Keratinocyte (primary cell): ENCODE data around the gene CXCR6. TPM values are rescaled to one million over a fixed set of nuclear protein-coding genes. Genes with fewer than 3 reads are reported as not detected.

Experiments used
- DNase-seq: peaks from one replicate; pipeline ENCODE4 v3.0.0-alpha.2; 2011; ENCODE audit warnings: low read depth, missing footprints, low spot score
- FAIRE-seq: peaks from 2 replicates; lab custom pipeline; 2011; peaks lifted over from hg19 to GRCh38; lab: Jason Lieb, UNC
- H2AFZ ChIP-seq: 2 replicates; pipeline ENCODE4 v1.6.0; 2012; ENCODE audit warnings: low read length, control low read depth, inconsistent platforms; ENCODE audit not compliant: control insufficient read depth
- H3K27ac ChIP-seq: 2 replicates; pipeline ENCODE4 v1.5.1; 2011; ENCODE audit warnings: low read length; ENCODE audit not compliant: control insufficient read depth, insufficient read depth
- H3K27me3 ChIP-seq: 3 replicates; pipeline ENCODE4 v1.6.0; 2011; ENCODE audit warnings: low read length; ENCODE audit not compliant: control insufficient read depth, insufficient read depth; ENCODE audit errors: extremely low read depth
- H3K36me3 ChIP-seq, 2 experiments: 2 replicates in 1 of 2; 3 replicates in 1 of 2; pipeline ENCODE4 v1.5.1; 2011; ENCODE audit warnings: low read length in 2 of 2, mild to moderate bottlenecking in 1 of 2; ENCODE audit not compliant: control insufficient read depth in 2 of 2, insufficient read depth in 2 of 2; ENCODE audit errors: extremely low read depth in 1 of 2
- H3K4me1 ChIP-seq: 3 replicates; pipeline ENCODE4 v1.5.1; 2011; ENCODE audit warnings: low read length; ENCODE audit not compliant: control insufficient read depth, insufficient read depth; ENCODE audit errors: extremely low read depth
- H3K4me2 ChIP-seq: 3 replicates; pipeline ENCODE4 v1.6.0; 2011; ENCODE audit warnings: low read depth, low read length; ENCODE audit not compliant: control insufficient read depth, insufficient read depth; ENCODE audit errors: extremely low read depth
- H3K4me3 ChIP-seq, 3 experiments: fragments of 200-600 bp in 1 of 3; sonication (generic) in 1 of 3; 2 replicates in 2 of 3; 3 replicates in 1 of 3; pipeline ENCODE4 v1.5.1; 2011 to 2016; ENCODE audit warnings: low read length in 3 of 3, mild to moderate bottlenecking in 3 of 3, control low read depth in 2 of 3, inconsistent platforms in 1 of 3, low read depth in 1 of 3, mixed read lengths in 1 of 3, mixed run types in 1 of 3, moderate library complexity in 1 of 3; ENCODE audit not compliant: control insufficient read depth in 2 of 3, insufficient read depth in 2 of 3; ENCODE audit errors: extremely low read depth in 1 of 3
- H3K79me2 ChIP-seq: 2 replicates; pipeline ENCODE4 v1.6.0; 2012; ENCODE audit warnings: low read length; ENCODE audit not compliant: control insufficient read depth, insufficient read depth
- H3K9ac ChIP-seq: 3 replicates; pipeline ENCODE4 v1.6.0; 2011; ENCODE audit warnings: low read length; ENCODE audit not compliant: control insufficient read depth, insufficient read depth; ENCODE audit errors: extremely low read depth
- H3K9me1 ChIP-seq: 3 replicates; pipeline ENCODE4 v1.6.0; 2011; ENCODE audit warnings: low read length; ENCODE audit not compliant: control insufficient read depth, insufficient read depth; ENCODE audit errors: extremely low read depth
- H3K9me3 ChIP-seq: 2 replicates; pipeline ENCODE4 v1.5.1; 2012; ENCODE audit warnings: low read depth, low read length; ENCODE audit not compliant: control insufficient read depth
- H4K20me1 ChIP-seq: 3 replicates; pipeline ENCODE4 v1.6.0; 2011; ENCODE audit warnings: low read length; ENCODE audit not compliant: control insufficient read depth, insufficient read depth; ENCODE audit errors: extremely low read depth
- EZH2 ChIP-seq: IDR thresholded peaks from one replicate; pipeline ENCODE4 v1.6.1; 2012; ENCODE audit warnings: inconsistent platforms, mild to moderate bottlenecking, low read length, moderate library complexity
- dilution Hi-C: fragments of 300-500 bp; cut with MboI; formaldehyde crosslinking; loops from one replicate; pipeline ENCODE4 v1.7.0; 2020; ENCODE audit warnings: low sequenced_read_pairs; ENCODE audit not compliant: extremely low pct_ligation_motif_present
- polyA plus RNA-seq, 5 experiments: library from polyadenylated mRNA; depleted of rRNA in 3 of 5; stranded (reverse) in 3 of 5; stranded (forward) in 1 of 5; unstranded in 1 of 5; fragments of >200 nt; gene quantifications; 1 replicate in 1 of 5; 2 replicates in 3 of 5; 3 replicates in 1 of 5; pipeline versions ENCODE4 v1.2.1 to v1.2.3, GENCODE V29; 2011 to 2012; ENCODE audit warnings: missing spikeins in 2 of 5, low read depth in 1 of 5, low replicate concordance in 1 of 5
- TF ChIP-seq, protein P1 (sequence below), 3 experiments: IDR thresholded peaks in 1 of 3; conservative IDR thresholded peaks in 1 of 3; optimal IDR thresholded peaks in 1 of 3; 2 replicates in 2 of 3; 3 replicates in 1 of 3; pipeline versions ENCODE3 to v1.5.1; 2011; ENCODE audit warnings: low read length in 3 of 3, mild to moderate bottlenecking in 3 of 3, moderate library complexity in 2 of 3, control low read depth in 1 of 3, inconsistent platforms in 1 of 3; ENCODE audit not compliant: insufficient read depth in 2 of 3; ENCODE audit errors: extremely low read depth in 1 of 3

Gene CXCR6
- polyA plus RNA-seq, 1 donor (not counting 4 experiments of a cell fraction or from before 2014, with no cell fraction given), result not detected

DNA sequence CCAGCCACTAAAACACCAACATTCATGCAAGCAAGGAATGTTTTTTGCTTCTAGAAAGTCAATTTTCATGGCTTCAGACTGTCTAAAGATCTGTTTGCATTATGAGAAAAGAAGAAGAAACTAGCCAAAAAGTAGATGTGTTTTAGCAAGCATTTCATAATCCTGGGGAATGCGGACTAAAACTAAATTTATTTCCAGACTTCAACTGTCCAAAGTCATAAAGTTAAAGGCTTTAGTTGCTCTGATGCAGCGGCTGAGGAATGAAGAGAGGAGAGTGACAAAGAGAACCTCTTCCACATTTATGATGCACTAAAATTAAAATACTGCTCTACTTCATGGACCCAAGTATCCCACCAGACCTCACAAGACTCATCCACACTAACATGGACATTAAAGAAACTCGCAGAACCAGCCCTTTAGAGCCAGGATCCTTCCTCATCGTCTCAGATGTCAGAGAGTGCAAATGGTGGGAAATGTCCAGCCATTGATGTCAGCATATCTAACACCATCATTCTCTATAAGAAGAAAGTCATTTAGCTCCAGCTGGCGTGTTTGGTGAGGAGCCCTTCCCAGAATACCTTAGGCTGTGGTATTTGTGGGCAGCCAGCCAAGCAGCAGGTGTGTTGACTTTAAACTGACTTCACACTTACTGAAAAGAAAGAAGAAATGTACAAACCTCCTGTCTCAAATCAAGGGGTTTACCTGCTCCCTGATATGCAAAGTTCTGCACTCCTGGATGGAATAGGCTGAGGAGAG lies 34.9 kb downstream of the CXCR6 start:
- H3K4me3 ChIP-seq, result no peak overlapping the region
- no peaks in the 10 kb centered on the region for H4K20me1 ChIP-seq
- H2AFZ ChIP-seq, result no peak overlapping the region
- DNase-seq (no peak), FAIRE-seq (no peak)
- no peaks in the 10 kb centered on the region for H3K79me2 ChIP-seq
- no peaks in the 10 kb centered on the region for H3K4me1 ChIP-seq
- TF ChIP-seq EZH2, result no peak
- TF ChIP-seq, protein P1, sequence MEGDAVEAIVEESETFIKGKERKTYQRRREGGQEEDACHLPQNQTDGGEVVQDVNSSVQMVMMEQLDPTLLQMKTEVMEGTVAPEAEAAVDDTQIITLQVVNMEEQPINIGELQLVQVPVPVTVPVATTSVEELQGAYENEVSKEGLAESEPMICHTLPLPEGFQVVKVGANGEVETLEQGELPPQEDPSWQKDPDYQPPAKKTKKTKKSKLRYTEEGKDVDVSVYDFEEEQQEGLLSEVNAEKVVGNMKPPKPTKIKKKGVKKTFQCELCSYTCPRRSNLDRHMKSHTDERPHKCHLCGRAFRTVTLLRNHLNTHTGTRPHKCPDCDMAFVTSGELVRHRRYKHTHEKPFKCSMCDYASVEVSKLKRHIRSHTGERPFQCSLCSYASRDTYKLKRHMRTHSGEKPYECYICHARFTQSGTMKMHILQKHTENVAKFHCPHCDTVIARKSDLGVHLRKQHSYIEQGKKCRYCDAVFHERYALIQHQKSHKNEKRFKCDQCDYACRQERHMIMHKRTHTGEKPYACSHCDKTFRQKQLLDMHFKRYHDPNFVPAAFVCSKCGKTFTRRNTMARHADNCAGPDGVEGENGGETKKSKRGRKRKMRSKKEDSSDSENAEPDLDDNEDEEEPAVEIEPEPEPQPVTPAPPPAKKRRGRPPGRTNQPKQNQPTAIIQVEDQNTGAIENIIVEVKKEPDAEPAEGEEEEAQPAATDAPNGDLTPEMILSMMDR (optimal IDR thresholded peaks at IDR 0.05 in 1 of 3, IDR thresholded peaks at IDR 0.05 in 1 of 3, conservative IDR thresholded peaks at IDR 0.05 in 1 of 3; ENCODE audit: extremely low read depth in 1 of 3, insufficient read depth in 2 of 3, low read length in 3 of 3), result no peak
- no peak overlapping the region for H3K9ac ChIP-seq
- H3K4me2 ChIP-seq, result no peak overlapping the region
- no peaks in the 10 kb centered on the region for H3K9me1 ChIP-seq
- dilution Hi-C loops, result no loop called here
- H3K36me3 ChIP-seq, result peaks cover 9 to 13% of the 10 kb centered on the region in 2 experiments
- no peak overlapping the region for H3K27ac ChIP-seq
- no peaks in the 10 kb centered on the region for H3K27me3 ChIP-seq
- no peaks in the 10 kb centered on the region for H3K9me3 ChIP-seq

DNA sequence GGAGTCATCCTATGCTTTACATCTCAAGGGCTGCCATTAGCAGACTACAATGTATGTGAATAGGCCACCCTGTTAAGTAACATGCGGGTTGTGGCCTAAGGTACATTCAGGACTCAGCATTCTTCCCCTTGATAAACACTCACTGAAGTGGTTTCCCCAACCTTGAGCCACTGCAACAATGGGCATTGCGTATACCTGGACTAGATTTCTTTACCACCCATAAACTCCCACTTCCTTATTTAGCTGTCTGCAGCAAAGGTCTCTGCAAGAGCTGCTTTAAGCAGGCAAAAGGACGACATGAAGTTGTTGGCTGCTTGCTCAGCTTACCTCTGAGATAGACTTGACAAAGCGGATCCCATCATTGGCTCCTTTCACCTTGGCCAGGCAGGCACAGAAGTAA lies 36.1 kb downstream of the CXCR6 start:
- dilution Hi-C loops, result no loop called here
- no peak for FAIRE-seq
- no peak overlapping the region for H3K27ac ChIP-seq
- no peaks in the 10 kb centered on the region for H3K9me1 ChIP-seq
- H3K27me3 ChIP-seq, result no peaks in the 10 kb centered on the region
- no peak overlapping the region for H2AFZ ChIP-seq
- no peaks in the 10 kb centered on the region for H3K4me1 ChIP-seq
- no peak for TF ChIP-seq EZH2
- TF ChIP-seq, protein P1 (optimal IDR thresholded peaks at IDR 0.05 in 1 of 3, IDR thresholded peaks at IDR 0.05 in 1 of 3, conservative IDR thresholded peaks at IDR 0.05 in 1 of 3; ENCODE audit: extremely low read depth in 1 of 3, insufficient read depth in 2 of 3, low read length in 3 of 3), result no peak
- no peaks in the 10 kb centered on the region for H3K9me3 ChIP-seq
- H3K79me2 ChIP-seq, result no peaks in the 10 kb centered on the region
- no peak overlapping the region for H3K9ac ChIP-seq
- H4K20me1 ChIP-seq, result no peaks in the 10 kb centered on the region
- no peak overlapping the region for H3K4me2 ChIP-seq
- no peak overlapping the region for H3K4me3 ChIP-seq
- H3K36me3 ChIP-seq, result peaks cover 14% of the 10 kb centered on the region in 2 experiments
- DNase-seq, result no peak
